Ovary (tissue), 10 donors: ENCODE data around the gene CNN1. TPM values are rescaled to one million over a fixed set of nuclear protein-coding genes. Genes with fewer than 3 reads are reported as not detected.
A peak's percentile ranks its signal among the peaks of the same experiment; 100 is the strongest.

Experiments used
- DNase-seq, 5 donors: peaks; one replicate each; pipeline ENCODE4 v3.0.0-alpha.2; 2019 to 2020
- H3K27ac ChIP-seq, 2 donors: fragments of 200-600 bp; one replicate each; pipeline versions ENCODE4 v1.5.1 to v1.8.0; 2019 to 2022
- H3K27me3 ChIP-seq: fragments of 200-600 bp; one replicate; pipeline ENCODE4 v1.8.0; 2022
- H3K36me3 ChIP-seq: fragments of 200-600 bp; sonication (generic); one replicate; pipeline ENCODE4 v1.5.1; 2019
- H3K4me1 ChIP-seq: one replicate; pipeline ENCODE4 v1.8.1; 2013; ENCODE audit warnings: mild to moderate bottlenecking, moderate library complexity; ENCODE audit not compliant: insufficient read depth
- H3K4me3 ChIP-seq: fragments of 200-600 bp; sonication (generic); one replicate; pipeline ENCODE4 v1.5.1; 2017
- H3K9me3 ChIP-seq, 2 donors: fragments of 200-600 bp in 1 of 2; sonication (generic) in 1 of 2; one replicate each; pipeline versions ENCODE4 v1.5.1 to v1.8.1; 2013 to 2019; ENCODE audit warnings: mild to moderate bottlenecking in 1 of 2, moderate library complexity in 1 of 2
- CTCF ChIP-seq, 3 donors: fragments of 450-650 bp in 2 of 3; fragments of 200-600 bp in 1 of 3; IDR thresholded peaks; one replicate each; pipeline versions ENCODE4 v1.5.1 to v1.8.0; 2016 to 2022; ENCODE audit warnings: antibody characterized with exemption in 3 of 3, mild to moderate bottlenecking in 1 of 3
- EP300 ChIP-seq: sonication (generic); formaldehyde crosslinking; IDR thresholded peaks from one replicate; pipeline ENCODE4 v1.6.1; 2017; ENCODE audit warnings: antibody characterized with exemption
- POLR2A ChIP-seq: fragments of 450-650 bp; IDR thresholded peaks from one replicate; pipeline ENCODE4 v1.6.1; 2017; ENCODE audit warnings: antibody characterized with exemption, mild to moderate bottlenecking, moderate library complexity
- whole genome bisulfite sequencing, 3 donors: extraction: QIAGEN DNeasy Blood & Tissue Kit in 1 of 3; methylation state at CpG; one replicate each; pipeline versions ENCODE4 v1.1.5 to v1.1.7; 2013 to 2017; 5-methylcytosine and 5-hydroxymethylcytosine counted together
- intact Hi-C, 4 donors: fragments of 100-400 bp; cut with DNase I; formaldehyde crosslinking; loops; one replicate each; pipeline versions ENCODE4 v1.11.0 to v1.15.1; 2022 to 2023
- long read RNA-seq, 3 donors: library from polyadenylated mRNA in 2 of 3; unstranded in 2 of 3; transcript quantifications; one replicate each; pipeline ENCODE4 v2.0.0 and lab custom pipeline, GENCODE V29; 2021 to 2026
- polyA plus RNA-seq, 2 donors: library from polyadenylated mRNA; stranded (reverse); fragments of 200-250 nt in 1 of 2; fragments of 350-450 nt in 1 of 2; fragmentation: Illumina TruSeq in 1 of 2; extraction: RNeasy Lipid Tissue Mini Kit (QIAGEN cat#74804) in 1 of 2; gene quantifications; one replicate each; pipeline ENCODE4 v1.2.3, GENCODE V29; 2013 to 2014
- total RNA-seq, 7 donors: library from RNA; depleted of rRNA in 2 of 7; stranded (reverse); fragments of >200 nt in 2 of 7; fragmentation: NEBNext Ultra II Directional in 3 of 7; extraction: Animal tissue kit (Norgen Biotek cat#: 25700) in 3 of 7; gene quantifications; one replicate each; pipeline versions ENCODE4 v1.1.0 to v1.2.4, GENCODE V29; 2016 to 2023
- donor health status: DM: no; HTN: no; CAD: no; lungs with moderate emphysema.
- donor health status: DM: no; HTN: no; CAD: no.
- donor health status: Bipolar disorder and iron deficiency.
- donor health status: DM: yes; HTN: yes; CAD: no.
- donor health status: DM: no; HTN: no; CAD: no.
- donor health status: DM: yes; HTN: yes; CAD: no.

The CNN1 gene
- total RNA-seq: 100 to 1,000 TPM in 1 of 7 donors, 10 to 100 TPM in 6; 13.9 to 485 (median 59.2) TPM
- polyA plus RNA-seq: 100 to 1,000 TPM in 1 of 2 donors, 10 to 100 TPM in 1; 76.5 to 725 TPM
- long read RNA-seq, donor 1, transcript CNN1-201 (7 exons, 1,633 nt): major isoform, 227 of 264 reads
- long read RNA-seq, donor 1, partial matches to known transcripts: 9 of 264 reads
- long read RNA-seq, donor 1, other reads (novel, unspliced or antisense): 28 of 264 reads
- long read RNA-seq, donor 2, partial matches to known transcripts: 0 of 2 reads
- long read RNA-seq, donor 2, other reads (novel, unspliced or antisense): 0 of 2 reads
- long read RNA-seq, donor 3, transcript CNN1-201 (7 exons, 1,633 nt): major isoform, 150 of 195 reads
- long read RNA-seq, donor 3, partial matches to known transcripts: 11 of 195 reads
- long read RNA-seq, donor 3, other reads (novel, unspliced or antisense): 34 of 195 reads

DNA sequence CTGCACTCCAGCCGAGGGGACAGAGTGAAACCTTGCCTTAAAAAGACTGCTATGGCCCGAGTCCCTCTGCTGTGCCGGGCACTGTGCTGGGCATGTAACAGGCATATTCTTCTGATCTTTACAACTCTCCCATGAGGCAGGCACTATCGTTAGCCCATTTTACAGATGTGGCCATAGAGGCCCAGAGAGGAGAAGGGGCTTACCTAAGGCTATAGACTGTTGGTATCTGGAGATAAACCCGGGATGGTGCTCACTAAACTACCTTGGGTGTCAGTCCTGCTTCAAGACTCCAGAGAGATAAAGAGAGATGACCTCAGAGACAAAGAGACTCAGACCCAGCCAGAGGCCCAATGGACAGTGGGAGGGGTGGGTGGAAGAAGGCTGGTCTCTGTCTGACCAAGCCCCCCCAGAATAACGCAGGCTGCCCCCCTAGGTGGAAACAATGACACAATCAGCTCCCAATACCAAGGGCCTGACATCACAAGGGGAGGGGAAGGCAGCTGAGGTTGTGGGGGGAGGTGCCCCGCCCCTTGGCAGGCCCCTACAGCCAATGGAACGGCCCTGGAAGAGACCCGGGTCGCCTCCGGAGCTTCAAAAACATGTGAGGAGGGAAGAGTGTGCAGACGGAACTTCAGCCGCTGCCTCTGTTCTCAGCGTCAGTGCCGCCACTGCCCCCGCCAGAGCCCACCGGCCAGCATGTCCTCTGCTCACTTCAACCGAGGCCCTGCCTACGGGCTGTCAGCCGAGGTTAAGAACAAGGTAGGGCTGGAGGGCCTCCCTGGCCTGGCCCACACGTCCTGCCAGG is at the start of gene CNN1:
TSS of gene CNN1 (plus strand) at position 620 of the 805 bp plus-strand sequence. CDS start at position 697, 77 bp downstream.
- TF ChIP-seq EP300 (peak; percentile 74), POLR2A (peak; percentile 88), CTCF (IDR thresholded peaks at IDR 0.05) (no peak)
- Histone ChIP-seq H3K27ac (peak within 1 kb of the TSS; percentile 40 to 76), H3K4me3 (peak within 1 kb of the TSS; percentile 57), H3K4me1 (peaks cover 4% of the 10 kb centered on the region), H3K9me3 (no peaks in the 10 kb centered on the region), H3K27me3 (no peaks in the 10 kb centered on the region), H3K36me3 (no peaks in the 10 kb centered on the region)
- 15 to 19% (median 16%) methylated on average over 21 of the region's 21 CpGs for WGBS, 3 donors
- peak; percentile 85 to 93 (median 86) for DNase-seq
- intact Hi-C loops: no loop called here

DNA sequence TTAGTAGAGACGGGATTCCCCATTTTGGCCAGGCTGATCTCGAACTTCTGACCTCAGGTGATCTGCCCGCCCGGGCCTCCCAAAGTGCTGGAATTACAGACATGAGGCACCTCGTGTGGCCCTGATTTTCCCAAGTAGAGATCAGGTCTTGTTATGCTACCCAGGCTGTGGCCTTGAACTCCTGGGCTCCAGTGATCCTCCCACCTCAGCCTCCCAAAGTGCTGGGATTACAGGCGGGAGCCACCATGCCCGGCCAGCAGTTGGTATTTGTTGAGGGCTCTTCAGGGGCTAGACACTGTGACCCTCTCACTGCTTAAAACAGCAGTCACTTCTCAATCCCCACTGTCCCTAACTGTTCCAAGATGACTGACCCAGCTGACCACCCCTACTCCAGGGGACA is 49.3 kb upstream of the CNN1 start:
- Histone ChIP-seq H3K9me3 (no peaks in the 10 kb centered on the region), H3K4me1 (no peaks in the 10 kb centered on the region), H3K4me3 (no peak overlapping the region), H3K27me3 (no peaks in the 10 kb centered on the region), H3K36me3 (no peaks in the 10 kb centered on the region), H3K27ac (no peak overlapping the region)
- intact Hi-C loops: loop anchor here in 2 of 4 donors (10.0 kb wide), 2 partner anchors 105 to 195 kb away; partner anchors contain the start of genes EPOR (in 1 of the 2) and TSPAN16 (in 1 of the 2)
- WGBS, 3 donors: 84 to 95% (median 87%) methylated on average over 7 of the region's 7 CpGs
- no peak for TF ChIP-seq CTCF (IDR thresholded peaks at IDR 0.05)
- TF ChIP-seq EP300: no peak
- TF ChIP-seq POLR2A: no peak
- DNase-seq: no peak

DNA sequence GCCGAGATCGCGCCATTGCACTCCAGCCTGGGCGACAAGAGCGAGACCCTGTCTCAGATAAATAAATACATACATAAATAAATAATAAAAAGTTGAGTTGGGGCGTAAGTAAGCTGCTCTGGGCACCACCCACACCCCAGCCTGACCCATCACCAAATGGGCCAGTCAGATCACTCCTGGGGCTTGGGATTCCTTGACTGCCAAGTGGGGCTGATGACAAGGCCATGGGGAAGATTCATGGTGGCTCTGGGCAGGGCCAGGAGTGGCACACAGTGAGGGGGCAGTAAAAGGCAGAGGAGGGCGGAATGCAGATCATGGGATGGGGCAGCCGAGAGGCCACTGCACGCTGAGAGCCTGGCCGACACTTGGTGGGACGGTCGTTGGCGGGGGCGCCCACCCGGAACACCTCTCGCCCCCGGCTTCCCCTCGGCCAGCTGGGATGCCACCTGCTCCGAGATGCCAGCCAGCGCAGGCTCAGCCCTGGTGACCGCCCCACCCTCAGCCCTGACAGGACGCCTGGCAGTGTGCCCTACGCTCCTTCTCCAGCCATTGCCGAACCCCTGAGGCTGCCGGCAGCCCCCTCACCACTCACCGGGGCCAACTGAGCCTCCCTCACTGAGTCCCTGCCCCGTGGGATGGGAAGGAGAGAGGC is 43.9 kb upstream of the CNN1 start:
- Histone ChIP-seq H3K27ac (no peak overlapping the region), H3K36me3 (no peaks in the 10 kb centered on the region), H3K4me3 (no peak overlapping the region), H3K27me3 (no peaks in the 10 kb centered on the region), H3K9me3 (no peaks in the 10 kb centered on the region), H3K4me1 (no peaks in the 10 kb centered on the region)
- DNase-seq: no peak
- no peak for TF ChIP-seq CTCF (IDR thresholded peaks at IDR 0.05)
- no peak for TF ChIP-seq EP300
- TF ChIP-seq POLR2A: no peak
- 89 to 91% (median 90%) methylated on average over 27 of the region's 27 CpGs for WGBS, 3 donors
- intact Hi-C loops: loop anchor here in 3 of 4 donors (5.0 to 10.0 kb wide), 2 partner anchors 90 to 93 kb away; no protein-coding TSS in a partner anchor

DNA sequence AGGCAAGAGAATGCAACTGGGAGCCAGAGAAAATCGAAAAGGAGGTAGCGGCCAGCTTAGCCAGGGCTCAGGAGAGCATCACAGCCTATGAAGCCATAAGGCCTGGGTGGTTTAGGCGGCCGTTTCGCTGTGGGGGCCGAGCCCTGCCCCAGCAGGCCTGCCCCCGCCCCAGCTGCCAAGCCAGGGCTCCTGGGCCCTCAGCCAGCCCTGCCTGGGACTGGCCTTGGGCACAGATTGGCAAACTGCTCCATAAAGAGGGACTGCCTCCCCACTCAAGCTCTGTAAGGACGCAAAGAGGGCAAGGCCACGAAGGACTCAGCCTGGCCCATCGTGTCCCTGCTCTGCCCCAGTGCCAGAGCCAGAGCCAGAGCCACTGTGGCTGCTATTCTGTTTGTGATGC is 43.2 kb upstream of the CNN1 start:
- no peak overlapping the region for H3K4me3 ChIP-seq
- TF ChIP-seq EP300 (no peak), CTCF (IDR thresholded peaks at IDR 0.05) (no peak), POLR2A (no peak)
- H3K27me3 ChIP-seq: no peaks in the 10 kb centered on the region
- intact Hi-C loops: loop anchor here in 3 of 4 donors (5.0 to 10.0 kb wide), 2 partner anchors 89 to 92 kb away; no protein-coding TSS in a partner anchor
- no peak overlapping the region for H3K27ac ChIP-seq
- no peaks in the 10 kb centered on the region for H3K36me3 ChIP-seq
- 82 to 87% (median 84%) methylated on average over 10 of the region's 10 CpGs for WGBS, 3 donors
- no peak for DNase-seq
- H3K4me1 ChIP-seq: no peaks in the 10 kb centered on the region
- H3K9me3 ChIP-seq: no peaks in the 10 kb centered on the region
